Pancreas (tissue), 10 donors: ENCODE measurements around the gene ZNF524. TPM values are rescaled to one million over a fixed set of nuclear protein-coding genes. Genes with fewer than 3 reads are reported as not detected.

Source experiments
- ATAC-seq, 4 donors: fragments of 200-7000 bp; cut with Tn5 transposase; one replicate each; pipeline versions ENCODE4 v1.8.0 to v1.9.1; 2020; ENCODE audit warnings: mild to moderate bottlenecking in 4 of 4, moderate library complexity in 4 of 4
- DNase-seq, 6 donors: peaks; one replicate each; pipeline ENCODE4 v3.0.0-alpha.2; 2020
- FAIRE-seq: peaks from 2 replicates; lab custom pipeline; 2012; peaks lifted over from hg19 to GRCh38; lab: Jason Lieb, UNC
- H3K27ac ChIP-seq, 4 donors: fragments of 200-600 bp; sonication (generic); 1 replicate in 3 of 4; 2 replicates in 1 of 4; pipeline versions ENCODE4 v1.5.0 to v1.8.0; 2020
- H3K27me3 ChIP-seq, 4 donors: fragments of 200-600 bp; one replicate each; pipeline ENCODE4 v1.8.0; 2021
- H3K36me3 ChIP-seq, 3 donors: fragments of 200-600 bp; sonication (generic) in 1 of 3; one replicate each; pipeline versions ENCODE4 v1.5.0 to v1.8.0; 2020 to 2021
- H3K4me1 ChIP-seq, 3 donors: fragments of 200-600 bp; one replicate each; pipeline ENCODE4 v1.8.0; 2021
- H3K4me3 ChIP-seq, 4 donors: fragments of 200-600 bp; sonication (generic) in 2 of 4; one replicate each; pipeline versions ENCODE4 v1.5.0 to v1.8.0; 2020 to 2021
- H3K9me3 ChIP-seq, 4 donors: fragments of 200-600 bp; one replicate each; pipeline ENCODE4 v1.8.0; 2021
- WGBS, 2 donors: extraction: QIAGEN DNeasy Blood & Tissue Kit; methylation state at CpG; one replicate each; pipeline ENCODE4 v1.1.7; 2013; 5-methylcytosine and 5-hydroxymethylcytosine counted together
- intact Hi-C, 3 donors: fragments of 100-400 bp; cut with DNase I; formaldehyde crosslinking; loops; one replicate each; pipeline versions ENCODE4 v1.11.1 to v1.14.2; 2022
- polyA plus RNA-seq, 2 donors: library from polyadenylated mRNA; stranded (reverse); fragments of 200-250 nt; gene quantifications; one replicate each; pipeline ENCODE4 v1.2.3, GENCODE V29; 2013
- total RNA-seq, 6 donors: library from RNA; stranded (reverse); fragmentation: NEBNext Ultra II Directional in 4 of 6; extraction: Animal tissue kit (Norgen Biotek cat#: 25700) in 4 of 6; gene quantifications; one replicate each; pipeline versions ENCODE4 v1.2.1 to v1.2.4, GENCODE V29; 2021 to 2023
- TF ChIP-seq, protein P1 (sequence below), 4 donors: fragments of 200-600 bp; sonication (generic) in 3 of 4; IDR thresholded peaks; one replicate each; pipeline versions ENCODE4 v1.5.0 to v1.8.0; 2021; ENCODE audit warnings: antibody characterized with exemption in 4 of 4
- donor health status: healthy with polysubstance abuse.
- donor health status: DM: no; HTN: no; CAD: no; lungs with moderate emphysema.
- donor health status: DM: no; HTN: no; CAD: no.
- donor health status: control.
- donor health status: control.
- donor health status: Bipolar disorder and iron deficiency.
- donor health status: DM: yes; HTN: yes; CAD: no.
- donor health status: DM: no; HTN: no; CAD: no.
- donor health status: DM: no; HTN: no; CAD: no.
- donor health status: DM: yes; HTN: yes; CAD: no.

The ZNF524 gene
- total and polyA plus RNA-seq, 8 donors, result 17.1 to 79.4 (median 33.1) TPM

DNA sequence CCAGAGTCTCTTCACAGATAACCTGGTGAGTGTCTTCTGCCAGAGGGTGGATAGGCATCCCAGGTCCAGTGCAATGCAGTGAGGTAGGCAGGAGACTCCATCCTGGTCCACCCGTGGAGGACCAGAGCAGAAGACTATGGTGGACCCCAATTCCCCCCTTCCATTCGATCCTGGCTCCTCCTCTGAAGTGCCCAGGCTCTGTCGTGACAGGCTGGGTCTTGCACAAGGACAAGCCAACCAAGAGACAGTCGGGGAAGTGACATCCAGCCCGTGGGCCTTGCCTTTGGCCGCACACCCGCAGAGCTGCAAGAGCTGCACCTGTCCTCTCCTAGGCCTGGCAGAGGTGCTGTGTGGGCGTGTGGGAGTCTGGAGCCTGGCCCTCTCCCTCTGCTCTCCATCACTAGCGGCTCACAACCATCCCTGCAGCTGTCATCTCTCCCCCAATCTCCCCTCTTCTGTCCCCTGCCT is 21.2 kb downstream of the ZNF524 start:
- intact Hi-C loops, result no loop called here
- ATAC-seq, result no peak
- Histone ChIP-seq H3K4me1 (peaks cover 0 to 6% (median 0%) of the 10 kb centered on the region in 3 donors), H3K27ac (no peak overlapping the region), H3K9me3 (no peaks in the 10 kb centered on the region), H3K27me3 (no peaks in the 10 kb centered on the region), H3K36me3 (peaks cover 0 to 19% (median 0%) of the 10 kb centered on the region in 3 donors), H3K4me3 (no peak overlapping the region)
- WGBS, 2 donors, result 81% methylated on average over 9 of the region's 9 CpGs
- TF ChIP-seq, protein P1, sequence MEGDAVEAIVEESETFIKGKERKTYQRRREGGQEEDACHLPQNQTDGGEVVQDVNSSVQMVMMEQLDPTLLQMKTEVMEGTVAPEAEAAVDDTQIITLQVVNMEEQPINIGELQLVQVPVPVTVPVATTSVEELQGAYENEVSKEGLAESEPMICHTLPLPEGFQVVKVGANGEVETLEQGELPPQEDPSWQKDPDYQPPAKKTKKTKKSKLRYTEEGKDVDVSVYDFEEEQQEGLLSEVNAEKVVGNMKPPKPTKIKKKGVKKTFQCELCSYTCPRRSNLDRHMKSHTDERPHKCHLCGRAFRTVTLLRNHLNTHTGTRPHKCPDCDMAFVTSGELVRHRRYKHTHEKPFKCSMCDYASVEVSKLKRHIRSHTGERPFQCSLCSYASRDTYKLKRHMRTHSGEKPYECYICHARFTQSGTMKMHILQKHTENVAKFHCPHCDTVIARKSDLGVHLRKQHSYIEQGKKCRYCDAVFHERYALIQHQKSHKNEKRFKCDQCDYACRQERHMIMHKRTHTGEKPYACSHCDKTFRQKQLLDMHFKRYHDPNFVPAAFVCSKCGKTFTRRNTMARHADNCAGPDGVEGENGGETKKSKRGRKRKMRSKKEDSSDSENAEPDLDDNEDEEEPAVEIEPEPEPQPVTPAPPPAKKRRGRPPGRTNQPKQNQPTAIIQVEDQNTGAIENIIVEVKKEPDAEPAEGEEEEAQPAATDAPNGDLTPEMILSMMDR (IDR thresholded peaks at IDR 0.05), result no peak
- no peak for DNase-seq
- no peak for FAIRE-seq

DNA sequence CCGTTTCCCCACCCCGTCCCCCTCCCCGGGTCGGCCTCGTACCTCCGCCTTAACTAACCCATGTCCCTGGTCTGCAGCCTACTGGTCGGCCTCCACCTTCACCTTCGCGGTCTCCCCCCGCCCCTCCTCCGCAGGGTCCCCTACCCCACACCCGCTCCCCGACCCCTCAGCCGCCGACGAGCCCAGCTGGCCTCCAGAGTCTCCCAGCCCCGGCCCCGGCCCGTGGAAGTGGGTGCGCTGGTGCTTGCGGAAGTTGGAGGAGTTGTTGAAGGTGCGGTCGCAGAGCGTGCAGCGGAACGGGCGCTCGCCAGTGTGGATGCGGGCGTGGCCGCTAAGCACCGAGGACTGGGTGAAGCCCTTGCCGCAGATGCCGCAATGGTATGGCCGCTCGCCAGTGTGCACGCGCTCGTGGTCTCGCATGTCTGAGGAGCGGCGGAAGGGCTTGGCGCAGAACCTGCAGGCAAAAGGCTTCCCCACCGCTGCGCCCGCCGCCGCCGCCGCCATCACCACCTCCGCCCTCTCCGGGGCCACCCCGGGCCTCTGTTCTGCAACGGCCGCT is 21.7 kb downstream of the ZNF524 start:
- H3K36me3 ChIP-seq, result peaks cover 0 to 14% (median 0%) of the 10 kb centered on the region in 3 donors
- no peaks in the 10 kb centered on the region for H3K9me3 ChIP-seq
- no peak overlapping the region for H3K4me3 ChIP-seq
- intact Hi-C loops, result no loop called here
- TF ChIP-seq, protein P1 (IDR thresholded peaks at IDR 0.05), result no peak
- no peaks in the 10 kb centered on the region for H3K27me3 ChIP-seq
- DNase-seq (peak in 1 of 6 donors; percentile 65), FAIRE-seq (no peak), ATAC-seq (no peak)
- no peak overlapping the region for H3K27ac ChIP-seq
- H3K4me1 ChIP-seq, result peaks cover 0 to 6% (median 0%) of the 10 kb centered on the region in 3 donors
- 95 to 96% methylated on average over 55 of the region's 55 CpGs for WGBS, 2 donors

DNA sequence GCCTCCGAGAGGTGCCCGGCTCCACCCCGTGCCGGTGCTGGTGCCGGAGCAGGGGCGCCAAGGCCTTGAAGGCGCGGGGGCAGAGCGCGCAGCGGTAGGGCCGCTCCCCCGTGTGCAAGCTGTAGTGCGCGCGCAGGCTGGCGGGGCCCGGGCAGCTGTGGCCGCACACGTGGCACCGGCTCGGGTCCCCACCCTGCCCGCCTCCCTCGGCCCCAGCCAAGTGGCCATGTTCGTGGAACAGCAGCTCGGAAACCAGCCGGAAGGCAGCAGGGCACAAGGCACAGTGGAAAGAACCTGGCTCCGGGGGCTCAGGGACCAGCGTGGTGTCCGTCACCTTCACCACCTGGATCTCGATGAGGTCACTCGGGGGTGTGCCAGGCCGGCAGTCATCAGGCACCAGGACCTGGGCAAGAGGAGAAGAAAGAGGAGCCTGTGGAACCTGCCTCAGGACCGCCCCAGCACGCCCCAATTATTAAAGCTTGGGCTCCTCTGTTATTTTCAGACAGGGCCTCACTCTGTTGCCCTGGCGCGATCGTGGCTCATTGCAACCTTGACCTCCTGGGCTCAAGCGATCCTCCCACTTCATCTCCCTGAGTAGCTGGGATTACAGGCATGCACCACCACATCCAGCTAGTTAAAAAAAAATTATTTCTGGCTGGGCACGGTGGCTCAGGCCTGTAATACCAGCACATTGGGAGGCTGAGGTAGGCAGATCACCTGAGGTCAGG is 22.3 kb downstream of the ZNF524 start:
- intact Hi-C loops, result no loop called here
- H3K36me3 ChIP-seq, result peaks cover 0 to 9% (median 0%) of the 10 kb centered on the region in 3 donors
- FAIRE-seq (no peak), DNase-seq (peak in 1 of 6 donors; percentile 49), ATAC-seq (no peak)
- no peak overlapping the region for H3K4me3 ChIP-seq
- no peak overlapping the region for H3K27ac ChIP-seq
- TF ChIP-seq, protein P1 (IDR thresholded peaks at IDR 0.05), result no peak
- H3K9me3 ChIP-seq, result no peaks in the 10 kb centered on the region
- no peaks in the 10 kb centered on the region for H3K27me3 ChIP-seq
- H3K4me1 ChIP-seq, result peaks cover 0 to 6% (median 0%) of the 10 kb centered on the region in 3 donors
- 90 to 91% methylated on average over 40 of the region's 40 CpGs for WGBS, 2 donors

DNA sequence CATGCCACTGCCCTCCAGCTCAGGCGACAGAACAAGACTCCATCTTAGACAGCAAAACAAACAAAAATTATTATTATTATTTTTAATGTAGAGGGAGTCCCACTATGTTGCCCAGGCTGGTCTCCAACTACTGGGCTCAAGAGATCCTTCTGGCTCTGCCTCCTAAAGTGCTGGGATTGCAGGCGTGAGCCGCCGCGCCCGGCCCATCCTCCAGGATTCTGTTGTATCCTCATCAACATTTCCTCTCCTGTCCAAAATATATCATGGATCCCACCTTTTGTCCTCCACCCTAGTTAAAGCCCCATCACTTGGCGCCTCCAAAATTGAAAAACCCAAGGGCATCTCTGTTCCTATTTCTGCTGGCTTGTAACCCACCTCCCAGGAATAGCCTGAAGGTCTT is 23.0 kb downstream of the ZNF524 start:
- Histone ChIP-seq H3K27me3 (no peaks in the 10 kb centered on the region), H3K4me3 (no peak overlapping the region), H3K4me1 (peaks cover 0 to 6% (median 0%) of the 10 kb centered on the region in 3 donors), H3K9me3 (no peaks in the 10 kb centered on the region), H3K27ac (no peak overlapping the region), H3K36me3 (peaks cover 0 to 6% (median 0%) of the 10 kb centered on the region in 3 donors)
- TF ChIP-seq, protein P1 (IDR thresholded peaks at IDR 0.05), result no peak
- ATAC-seq (no peak), FAIRE-seq (no peak), DNase-seq (peak in 1 of 6 donors; percentile 17)
- 94 to 97% methylated on average over 7 of the region's 7 CpGs for WGBS, 2 donors
- intact Hi-C loops, result no loop called here
